ENCODE measurements around the gene ZNF281.

ZNF281 gene

GRCh38 chr1:200398373-200398772, 11.5 kb downstream of the ZNF281 start:
- ChIA-PET CTCF (no interaction called here), POLR2A (no interaction called here)
- H3K4me3 ChIP-seq (ENCODE audit: low read depth, low read length), result no peak overlapping the region
- peaks cover 0 to 6% of the 10 kb centered on the region in 2 experiments; a peak in 2 of 3 replicates for H3K36me3 ChIP-seq (ENCODE audit: control insufficient read depth in 2 of 2, insufficient read depth in 1 of 2, low read length in 2 of 2)
- H3K9me3 ChIP-seq (ENCODE audit: control insufficient read depth, insufficient read depth, low read depth, low read length), result no peaks in the 10 kb centered on the region
- H3K27ac ChIP-seq (ENCODE audit: extremely low read depth, low read depth, low read length), result no peak overlapping the region
- TF ChIP-seq ZBTB11 (tag by site-specific recombination; conservative IDR thresholded peaks at IDR 0.05; ENCODE audit: low read depth), result no peak
- TF ChIP-seq KLF17 (tag by site-specific recombination; IDR thresholded peaks at IDR 0.05), result no peak
- no peak for TF ChIP-seq ZNF37A (tag by site-specific recombination; IDR thresholded peaks at IDR 0.05)
- TF ChIP-seq ZNF843 (tag by site-specific recombination; IDR thresholded peaks at IDR 0.05), result no peak
- no peak for TF ChIP-seq ZNF132 (tag by site-specific recombination; IDR thresholded peaks at IDR 0.05; ENCODE audit: borderline replicate concordance)
- no peak for TF ChIP-seq ZNF776 (tag by site-specific recombination; IDR thresholded peaks at IDR 0.05; ENCODE audit: borderline replicate concordance)
- TF ChIP-seq ZNF626 (tag by site-specific recombination; IDR thresholded peaks at IDR 0.05), result no peak
- H3K4me1 ChIP-seq (ENCODE audit: control insufficient read depth, insufficient read depth, low read length), result 0 out of 2 replicates have a peak, but pooled peaks cover 2% of the 10 kb centered on the region

- H3K4me1 ChIP-seq (ENCODE audit: control insufficient read depth, insufficient read depth, low read length), result no peaks in the 10 kb centered on the region
- H3K36me3 ChIP-seq (ENCODE audit: control insufficient read depth in 2 of 2, insufficient read depth in 1 of 2, low read length in 2 of 2), result no peaks in the 10 kb centered on the region; a peak in 1 of 3 replicates
- ChIA-PET POLR2A (no interaction called here), CTCF (no interaction called here)
- H3K27ac ChIP-seq (ENCODE audit: extremely low read depth, low read depth, low read length), result no peak overlapping the region
- no peaks in the 10 kb centered on the region for H3K9me3 ChIP-seq (ENCODE audit: control insufficient read depth, insufficient read depth, low read depth, low read length)
- TF ChIP-seq OSR2 (tag by site-specific recombination; IDR thresholded peaks at IDR 0.05) (peak; percentile 83), WT1 (tag by site-specific recombination; IDR thresholded peaks at IDR 0.05) (peak; percentile 68), ZNF629 (tag by site-specific recombination; IDR thresholded peaks at IDR 0.05) (no peak), ZNF350 (tag by site-specific recombination; IDR thresholded peaks at IDR 0.05) (no peak)
- no peak overlapping the region for H3K4me3 ChIP-seq (ENCODE audit: low read depth, low read length)
Measured at GRCh38 chr1:200392625-200393185, 17.1 kb downstream of the ZNF281 start.

GRCh38 chr1:200391747-200392146, 18.1 kb downstream of the ZNF281 start:
- ChIA-PET POLR2A (no interaction called here), CTCF (no interaction called here)
- Histone ChIP-seq H3K27ac (ENCODE audit: extremely low read depth, low read depth, low read length) (no peak overlapping the region), H3K4me3 (ENCODE audit: low read depth, low read length) (no peak overlapping the region), H3K9me3 (ENCODE audit: control insufficient read depth, insufficient read depth, low read depth, low read length) (no peaks in the 10 kb centered on the region), H3K36me3 (ENCODE audit: control insufficient read depth in 2 of 2, insufficient read depth in 1 of 2, low read length in 2 of 2) (no peaks in the 10 kb centered on the region), H3K4me1 (ENCODE audit: control insufficient read depth, insufficient read depth, low read length) (no peaks in the 10 kb centered on the region)
- TF ChIP-seq ZNF514 (tag by site-specific recombination; IDR thresholded peaks at IDR 0.05) (no peak), ZNF221 (tag by site-specific recombination; IDR thresholded peaks at IDR 0.05; ENCODE audit: borderline replicate concordance) (no peak), ZNF148 (tag by site-specific recombination; IDR thresholded peaks at IDR 0.05; ENCODE audit: borderline replicate concordance) (no peak), MEIS1 (CRISPR knock-in tag; IDR thresholded peaks at IDR 0.05; ENCODE audit: borderline replicate concordance) (no peak), ZNF311 (tag by site-specific recombination; IDR thresholded peaks at IDR 0.05; ENCODE audit: borderline replicate concordance) (no peak), MZF1 (tag by site-specific recombination; IDR thresholded peaks at IDR 0.05; ENCODE audit: borderline replicate concordance) (no peak), ATF2 (tag by site-specific recombination; IDR thresholded peaks at IDR 0.05; ENCODE audit: low read depth) (no peak), ZBTB10 (tag by site-specific recombination; IDR thresholded peaks at IDR 0.05) (no peak), ZNF391 (tag by site-specific recombination; IDR thresholded peaks at IDR 0.05; ENCODE audit: borderline replicate concordance, low read depth) (no peak), ZNF157 (tag by site-specific recombination; IDR thresholded peaks at IDR 0.05) (no peak)
